GM23338 (cell line): ENCODE data around the gene GRAMD1B. TPM values are rescaled to one million over a fixed set of nuclear protein-coding genes. Genes with fewer than 3 reads are reported as not detected.
A peak's percentile ranks its signal among the peaks of the same experiment; 100 is the strongest.

Source experiments
- ATAC-seq: fragments of 200-7000 bp; cut with Tn5 transposase; 3 replicates; pipeline ENCODE4 v1.9.1; 2020
- DNase-seq: peaks from one replicate; pipeline ENCODE4 v3.0.0-alpha.2; 2015; ENCODE audit warnings: low spot score
- H2AFZ ChIP-seq: fragments of 200-600 bp; sonication (generic); 2 replicates; pipeline ENCODE4 v1.8.0; 2016; ENCODE audit warnings: antibody characterized with exemption, mild to moderate bottlenecking, moderate library complexity
- H3F3A ChIP-seq: fragments of 200-600 bp; sonication (generic); replicated peaks from 2 replicates; pipeline ENCODE4 v1.8.0; 2017; ENCODE audit warnings: antibody characterized with exemption, mixed run types, low read depth
- H3K27ac ChIP-seq: fragments of 200-600 bp; sonication (generic); 2 replicates; pipeline ENCODE4 v1.6.1; 2016; ENCODE audit warnings: low read depth
- H3K27me3 ChIP-seq: fragments of 200-600 bp; sonication (generic); 2 replicates; pipeline ENCODE4 v1.8.0; 2016; ENCODE audit warnings: mild to moderate bottlenecking, mixed run types, moderate library complexity; ENCODE audit not compliant: insufficient read depth
- H3K36me3 ChIP-seq: fragments of 200-600 bp; sonication (generic); 2 replicates; pipeline ENCODE4 v1.8.0; 2016; ENCODE audit warnings: mild to moderate bottlenecking; ENCODE audit not compliant: insufficient read depth
- H3K4me1 ChIP-seq: fragments of 200-600 bp; sonication (generic); 2 replicates; pipeline ENCODE4 v1.8.0; 2016; ENCODE audit warnings: mild to moderate bottlenecking, moderate library complexity; ENCODE audit not compliant: insufficient read depth
- H3K4me2 ChIP-seq: fragments of 200-600 bp; sonication (generic); 2 replicates; pipeline ENCODE4 v1.7.1; 2017; ENCODE audit warnings: mixed run types
- H3K4me3 ChIP-seq: fragments of 200-600 bp; sonication (generic); 2 replicates; pipeline ENCODE4 v1.6.1; 2016; ENCODE audit warnings: mixed run types
- H3K79me2 ChIP-seq: fragments of 200-600 bp; sonication (generic); replicated peaks from 2 replicates; pipeline ENCODE4 v1.8.0; 2017; ENCODE audit warnings: mild to moderate bottlenecking; ENCODE audit not compliant: insufficient read depth
- H3K9me2 ChIP-seq: fragments of 200-600 bp; sonication (generic); 2 replicates; pipeline ENCODE4 v1.8.0; 2017; ENCODE audit not compliant: insufficient read depth
- H4K20me1 ChIP-seq: fragments of 200-600 bp; sonication (generic); replicated peaks from 2 replicates; pipeline ENCODE4 v1.8.0; 2017; ENCODE audit warnings: mild to moderate bottlenecking; ENCODE audit not compliant: insufficient read depth
- H3K27ac Mint-ChIP-seq: 2 replicates; pipeline ENCODE4 v1.8.0; 2020; ENCODE audit warnings: inconsistent platforms, mild to moderate bottlenecking, moderate library complexity, mixed read lengths
- H3K27me3 Mint-ChIP-seq: 3 replicates; pipeline ENCODE4 v1.8.0; 2022; ENCODE audit warnings: low read depth, mild to moderate bottlenecking, moderate library complexity, mixed read lengths, inconsistent platforms; ENCODE audit not compliant: insufficient read depth, poor library complexity
- H3K36me3 Mint-ChIP-seq: 3 replicates; pipeline ENCODE4 v1.8.0; 2021; ENCODE audit warnings: low read depth, mild to moderate bottlenecking, inconsistent platforms, moderate library complexity, mixed read lengths
- H3K4me1 Mint-ChIP-seq: 3 replicates; pipeline ENCODE4 v1.8.0; 2020; ENCODE audit warnings: mild to moderate bottlenecking, inconsistent platforms, mixed read lengths
- H3K4me3 Mint-ChIP-seq: 3 replicates; pipeline ENCODE4 v1.8.0; 2021; ENCODE audit warnings: moderate library complexity, mild to moderate bottlenecking, inconsistent platforms, mixed read lengths
- H3K9me3 Mint-ChIP-seq: 3 replicates; pipeline ENCODE4 v1.8.0; 2020; ENCODE audit warnings: moderate library complexity, mild to moderate bottlenecking, inconsistent platforms, mixed read lengths
- CREB1 ChIP-seq: fragments of 250-450 bp; sonication (Bioruptor Pico); IDR thresholded peaks from 2 replicates; pipeline ENCODE4 v1.5.0; 2020; ENCODE audit warnings: low read depth, mild to moderate bottlenecking, moderate library complexity
- ETS1 ChIP-seq: IDR thresholded peaks from 2 replicates; pipeline ENCODE4 v1.6.1; 2016; ENCODE audit warnings: antibody characterized with exemption
- EZH2 ChIP-seq: fragments of 200-600 bp; sonication (generic); IDR thresholded peaks from one replicate; pipeline ENCODE4 v1.8.0; 2017; ENCODE audit warnings: antibody characterized with exemption, mild to moderate bottlenecking, low read depth; ENCODE audit not compliant: unreplicated experiment
- EZH2phosphoT487 ChIP-seq: fragments of 200-600 bp; sonication (generic); IDR thresholded peaks from one replicate; pipeline ENCODE4 v1.8.1; 2018; ENCODE audit warnings: antibody characterized with exemption; ENCODE audit not compliant: unreplicated experiment
- JUNB ChIP-seq: IDR thresholded peaks from one replicate; pipeline ENCODE4 v1.6.1; 2016; ENCODE audit warnings: antibody characterized with exemption; ENCODE audit not compliant: unreplicated experiment
- NANOG ChIP-seq: IDR thresholded peaks from 2 replicates; pipeline ENCODE4 v1.6.1; 2016; ENCODE audit warnings: antibody characterized with exemption, borderline replicate concordance
- POLR2AphosphoS5 ChIP-seq: IDR thresholded peaks from 2 replicates; pipeline ENCODE4 v1.6.1; 2016; ENCODE audit warnings: antibody characterized with exemption, low read depth
- STAT1 ChIP-seq: IDR thresholded peaks from one replicate; pipeline ENCODE4 v1.6.1; 2016; ENCODE audit warnings: antibody characterized with exemption; ENCODE audit not compliant: unreplicated experiment
- ZNF114 ChIP-seq: fragments of 250-450 bp; sonication (Bioruptor Pico); IDR thresholded peaks from 2 replicates; pipeline ENCODE4 v1.5.0; 2020; ENCODE audit warnings: mild to moderate bottlenecking, moderate library complexity
- ZNF331 ChIP-seq: fragments of 250-450 bp; sonication (Bioruptor Pico); IDR thresholded peaks from 2 replicates; pipeline ENCODE4 v1.5.0; 2020; ENCODE audit warnings: low read depth, mild to moderate bottlenecking, moderate library complexity
- polyA plus RNA-seq: library from polyadenylated mRNA; unstranded; fragments of >200 nt; fragmentation: Nextera tagmentation; extraction: Ambion mirVana; gene quantifications from 2 replicates; pipeline ENCODE4 v1.2.1, GENCODE V29; 2016
- total RNA-seq: library from RNA; depleted of rRNA; stranded (reverse); fragments of >200 nt; shearing (Covaris generic); gene quantifications from 2 replicates; pipeline ENCODE4 v1.2.3, GENCODE V29; 2014
- TF ChIP-seq, protein P1 (sequence below), 2 experiments: fragments of 200-600 bp in 1 of 2; sonication (generic) in 1 of 2; conservative IDR thresholded peaks; 2 replicates each; pipeline versions ENCODE4 v1.5.1 to v1.6.1; 2016 to 2017; ENCODE audit warnings: antibody characterized with exemption in 2 of 2, low read depth in 2 of 2, mild to moderate bottlenecking in 2 of 2, moderate library complexity in 1 of 2
- TF ChIP-seq, protein P2 (sequence below): IDR thresholded peaks from one replicate; pipeline ENCODE4 v1.6.1; 2018; ENCODE audit warnings: antibody characterized with exemption; ENCODE audit not compliant: unreplicated experiment

The GRAMD1B gene
- total and polyA plus RNA-seq, 2 experiments from 2014 or later, result 3.7 to 24.3 TPM

DNA sequence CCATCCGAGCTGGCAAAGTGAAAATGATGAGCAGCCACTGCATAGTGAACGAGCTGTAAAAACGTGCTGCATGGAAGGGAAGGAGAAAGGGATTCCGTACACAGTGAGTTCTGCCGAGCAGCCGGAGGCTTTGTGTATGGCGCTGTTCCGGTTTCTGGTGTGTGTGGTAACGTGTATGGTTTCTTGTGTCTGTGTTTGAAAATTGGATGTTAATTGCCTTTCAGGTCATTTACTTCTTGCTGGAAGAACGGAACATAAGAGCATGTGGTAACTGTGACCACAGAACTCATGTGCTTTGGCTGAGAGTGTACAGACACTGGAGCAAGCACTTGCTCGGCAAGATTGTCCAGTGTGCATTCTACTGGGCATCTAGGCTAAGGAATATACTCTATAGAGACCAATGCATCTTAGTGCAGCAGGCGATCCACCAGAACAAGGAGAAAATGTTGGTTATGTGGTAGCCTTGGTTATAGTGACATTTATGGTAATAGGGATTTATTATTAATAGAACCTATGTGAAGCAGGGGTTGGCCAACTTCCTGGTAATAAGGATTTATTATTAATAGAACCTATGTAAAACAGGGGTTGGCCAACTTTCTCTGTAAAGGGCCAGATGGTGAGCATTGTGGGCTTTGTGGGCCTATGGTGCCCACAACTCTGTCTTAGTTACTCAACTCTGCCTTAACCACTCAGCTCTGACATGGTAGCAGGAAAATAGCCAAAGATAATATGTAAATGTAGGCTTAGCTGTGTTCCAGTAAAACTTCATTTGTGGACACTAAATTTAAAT lies 49.2 kb downstream of the GRAMD1B start:
- H3K36me3 Mint-ChIP-seq, result peaks cover 3% of the 10 kb centered on the region

DNA sequence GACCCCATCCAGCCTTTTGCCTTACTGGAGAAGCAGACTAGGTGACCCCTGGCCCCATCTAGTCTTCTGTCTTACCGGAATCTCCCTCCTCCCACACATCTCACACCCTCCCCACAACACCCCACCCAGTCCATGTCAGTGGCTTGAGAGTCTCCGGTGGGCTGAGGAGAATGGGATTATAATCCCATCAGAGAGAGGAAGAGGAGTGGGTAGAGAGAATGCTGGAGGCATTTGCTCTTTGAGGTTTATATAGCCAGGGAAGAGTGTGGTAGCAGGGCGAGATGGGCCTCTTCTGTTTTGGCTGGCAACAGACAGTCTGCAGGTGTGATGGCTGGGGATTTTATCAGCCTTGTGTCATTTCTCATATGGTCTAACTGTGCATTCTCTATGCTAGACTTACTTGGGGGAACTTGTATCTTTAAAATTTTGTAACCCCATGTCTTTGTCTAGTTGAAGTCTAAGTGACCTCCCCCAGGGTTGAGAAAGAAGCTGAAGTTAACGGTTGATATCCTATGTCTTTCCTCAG lies 50.3 kb downstream of the GRAMD1B start:
- Histone ChIP-seq H3K79me2 (peaks cover 5% of the 10 kb centered on the region; the same call in 1 of the 2 replicates), H3K9me2 (no peaks in the 10 kb centered on the region), H3K36me3 (no peaks in the 10 kb centered on the region), H3K4me1 (peaks cover 13% of the 10 kb centered on the region), H4K20me1 (no peaks in the 10 kb centered on the region; the same call in 1 of the 2 replicates), H2AFZ (no peak overlapping the region), H3K4me2 (peak overlapping the region; percentile 31), H3K4me3 (no peak overlapping the region), H3F3A (no peaks in the 10 kb centered on the region), H3K27ac (peak overlapping the region; percentile 60), H3K27me3 (no peaks in the 10 kb centered on the region)
- Mint-ChIP-seq H3K27ac (peak overlapping the region; percentile 20; the same call in 1 of the 2 replicates), H3K36me3 (peaks cover 3% of the 10 kb centered on the region), H3K4me1 (peaks cover 28% of the 10 kb centered on the region), H3K27me3 (peaks cover 8% of the 10 kb centered on the region), H3K9me3 (no peaks in the 10 kb centered on the region), H3K4me3 (peak overlapping the region; percentile 9; the same call in 1 of the 3 replicates)
- ATAC-seq (no peak), DNase-seq (no peak)
- TF ChIP-seq EZH2phosphoT487, result no peak
- TF ChIP-seq, protein P1, sequence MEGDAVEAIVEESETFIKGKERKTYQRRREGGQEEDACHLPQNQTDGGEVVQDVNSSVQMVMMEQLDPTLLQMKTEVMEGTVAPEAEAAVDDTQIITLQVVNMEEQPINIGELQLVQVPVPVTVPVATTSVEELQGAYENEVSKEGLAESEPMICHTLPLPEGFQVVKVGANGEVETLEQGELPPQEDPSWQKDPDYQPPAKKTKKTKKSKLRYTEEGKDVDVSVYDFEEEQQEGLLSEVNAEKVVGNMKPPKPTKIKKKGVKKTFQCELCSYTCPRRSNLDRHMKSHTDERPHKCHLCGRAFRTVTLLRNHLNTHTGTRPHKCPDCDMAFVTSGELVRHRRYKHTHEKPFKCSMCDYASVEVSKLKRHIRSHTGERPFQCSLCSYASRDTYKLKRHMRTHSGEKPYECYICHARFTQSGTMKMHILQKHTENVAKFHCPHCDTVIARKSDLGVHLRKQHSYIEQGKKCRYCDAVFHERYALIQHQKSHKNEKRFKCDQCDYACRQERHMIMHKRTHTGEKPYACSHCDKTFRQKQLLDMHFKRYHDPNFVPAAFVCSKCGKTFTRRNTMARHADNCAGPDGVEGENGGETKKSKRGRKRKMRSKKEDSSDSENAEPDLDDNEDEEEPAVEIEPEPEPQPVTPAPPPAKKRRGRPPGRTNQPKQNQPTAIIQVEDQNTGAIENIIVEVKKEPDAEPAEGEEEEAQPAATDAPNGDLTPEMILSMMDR (conservative IDR thresholded peaks at IDR 0.05; ENCODE audit: low read depth in 2 of 2), result no peak
- no peak for TF ChIP-seq ETS1
- TF ChIP-seq EZH2, result no peak
- no peak for TF ChIP-seq STAT1
- no peak for TF ChIP-seq JUNB
- no peak for TF ChIP-seq CREB1 (CRISPR knock-in tag)
- TF ChIP-seq, protein P2, sequence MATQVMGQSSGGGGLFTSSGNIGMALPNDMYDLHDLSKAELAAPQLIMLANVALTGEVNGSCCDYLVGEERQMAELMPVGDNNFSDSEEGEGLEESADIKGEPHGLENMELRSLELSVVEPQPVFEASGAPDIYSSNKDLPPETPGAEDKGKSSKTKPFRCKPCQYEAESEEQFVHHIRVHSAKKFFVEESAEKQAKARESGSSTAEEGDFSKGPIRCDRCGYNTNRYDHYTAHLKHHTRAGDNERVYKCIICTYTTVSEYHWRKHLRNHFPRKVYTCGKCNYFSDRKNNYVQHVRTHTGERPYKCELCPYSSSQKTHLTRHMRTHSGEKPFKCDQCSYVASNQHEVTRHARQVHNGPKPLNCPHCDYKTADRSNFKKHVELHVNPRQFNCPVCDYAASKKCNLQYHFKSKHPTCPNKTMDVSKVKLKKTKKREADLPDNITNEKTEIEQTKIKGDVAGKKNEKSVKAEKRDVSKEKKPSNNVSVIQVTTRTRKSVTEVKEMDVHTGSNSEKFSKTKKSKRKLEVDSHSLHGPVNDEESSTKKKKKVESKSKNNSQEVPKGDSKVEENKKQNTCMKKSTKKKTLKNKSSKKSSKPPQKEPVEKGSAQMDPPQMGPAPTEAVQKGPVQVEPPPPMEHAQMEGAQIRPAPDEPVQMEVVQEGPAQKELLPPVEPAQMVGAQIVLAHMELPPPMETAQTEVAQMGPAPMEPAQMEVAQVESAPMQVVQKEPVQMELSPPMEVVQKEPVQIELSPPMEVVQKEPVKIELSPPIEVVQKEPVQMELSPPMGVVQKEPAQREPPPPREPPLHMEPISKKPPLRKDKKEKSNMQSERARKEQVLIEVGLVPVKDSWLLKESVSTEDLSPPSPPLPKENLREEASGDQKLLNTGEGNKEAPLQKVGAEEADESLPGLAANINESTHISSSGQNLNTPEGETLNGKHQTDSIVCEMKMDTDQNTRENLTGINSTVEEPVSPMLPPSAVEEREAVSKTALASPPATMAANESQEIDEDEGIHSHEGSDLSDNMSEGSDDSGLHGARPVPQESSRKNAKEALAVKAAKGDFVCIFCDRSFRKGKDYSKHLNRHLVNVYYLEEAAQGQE, result no peak
- no peak for TF ChIP-seq NANOG
- no peak for TF ChIP-seq ZNF114 (CRISPR knock-in tag)
- no peak for TF ChIP-seq ZNF331 (CRISPR knock-in tag)
- TF ChIP-seq POLR2AphosphoS5, result no peak

More for the DNA sequence above, 49.2 kb downstream of the GRAMD1B start:
- no peak for DNase-seq
- TF ChIP-seq ZNF331 (CRISPR knock-in tag), result no peak
- TF ChIP-seq JUNB, result no peak
- no peak for TF ChIP-seq POLR2AphosphoS5
- H3K79me2 ChIP-seq, result peaks cover 5% of the 10 kb centered on the region; the same call in 1 of the 2 replicates
- no peak overlapping the region for H3K27ac Mint-ChIP-seq
- no peaks in the 10 kb centered on the region for H3K9me2 ChIP-seq
- no peaks in the 10 kb centered on the region for H3K9me3 Mint-ChIP-seq
- no peak overlapping the region for H3K4me2 ChIP-seq
- no peak overlapping the region for H3K4me3 Mint-ChIP-seq
- H3K4me1 ChIP-seq, result peaks cover 20% of the 10 kb centered on the region
- no peaks in the 10 kb centered on the region; the same call in 1 of the 2 replicates for H4K20me1 ChIP-seq
- ATAC-seq, result no peak
- no peaks in the 10 kb centered on the region for H3K27me3 ChIP-seq
- no peaks in the 10 kb centered on the region for H3F3A ChIP-seq
- H3K36me3 ChIP-seq, result no peaks in the 10 kb centered on the region
- H3K4me3 ChIP-seq, result no peak overlapping the region
- peaks cover 8% of the 10 kb centered on the region for H3K27me3 Mint-ChIP-seq
- no peak overlapping the region for H2AFZ ChIP-seq
- no peak overlapping the region for H3K27ac ChIP-seq
- H3K4me1 Mint-ChIP-seq, result peaks cover 34% of the 10 kb centered on the region
